GM18907 (cell line): Measurements from ENCODE around the gene PELI1.
"Not testable (repeated sequence)": the region's sequence is repeated elsewhere in the genome, so short reads cannot be mapped to it uniquely, and the experiment has no call there.

Experiments used
- ATAC-seq: cut with Tn5 transposase; IDR thresholded peaks from one replicate; pipeline ENCODE4 v1.9.1; 2021; ENCODE audit warnings: mild to moderate bottlenecking, moderate library complexity; ENCODE audit not compliant: unreplicated experiment

The PELI1 gene

DNA sequence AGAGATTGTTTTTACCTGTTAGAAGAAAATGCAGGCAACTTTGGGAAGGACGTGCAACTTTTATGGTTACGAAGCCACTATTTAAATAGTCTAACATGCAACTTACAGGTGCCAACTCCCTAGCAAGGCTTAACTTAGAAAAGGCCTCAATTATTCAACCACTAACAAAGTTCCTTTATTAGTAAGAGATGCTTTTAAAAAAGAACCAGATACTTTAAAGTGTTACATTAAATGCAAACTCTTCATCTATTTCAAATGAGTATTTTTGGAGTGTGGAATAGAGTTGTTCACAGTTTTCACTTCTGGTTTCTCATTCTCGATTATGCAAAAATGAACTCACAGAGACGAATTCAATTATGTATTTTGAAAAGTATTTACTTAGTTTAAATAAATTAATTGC lies 51.7 kb downstream of the PELI1 start:
- peak; percentile 62 for ATAC-seq

DNA sequence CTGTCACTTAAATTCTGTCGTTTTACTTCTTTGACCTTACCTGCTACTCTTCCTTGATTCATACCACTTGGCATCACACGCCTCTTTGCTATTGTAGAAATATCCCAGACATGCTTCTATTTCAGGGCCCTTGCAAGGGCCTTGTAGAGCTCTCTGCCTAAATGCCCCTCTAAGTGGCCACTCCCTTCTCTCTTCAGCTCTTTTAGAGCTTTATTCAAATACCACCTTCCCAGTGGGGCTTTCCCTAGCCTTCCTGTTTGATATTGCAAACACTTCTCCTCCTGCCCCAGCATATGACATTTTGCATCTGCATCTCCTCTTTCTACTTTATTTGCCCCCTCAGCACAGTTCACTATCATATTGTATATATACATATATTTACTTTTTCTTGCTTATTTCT lies 54.0 kb downstream of the PELI1 start:
- no peak for ATAC-seq

DNA sequence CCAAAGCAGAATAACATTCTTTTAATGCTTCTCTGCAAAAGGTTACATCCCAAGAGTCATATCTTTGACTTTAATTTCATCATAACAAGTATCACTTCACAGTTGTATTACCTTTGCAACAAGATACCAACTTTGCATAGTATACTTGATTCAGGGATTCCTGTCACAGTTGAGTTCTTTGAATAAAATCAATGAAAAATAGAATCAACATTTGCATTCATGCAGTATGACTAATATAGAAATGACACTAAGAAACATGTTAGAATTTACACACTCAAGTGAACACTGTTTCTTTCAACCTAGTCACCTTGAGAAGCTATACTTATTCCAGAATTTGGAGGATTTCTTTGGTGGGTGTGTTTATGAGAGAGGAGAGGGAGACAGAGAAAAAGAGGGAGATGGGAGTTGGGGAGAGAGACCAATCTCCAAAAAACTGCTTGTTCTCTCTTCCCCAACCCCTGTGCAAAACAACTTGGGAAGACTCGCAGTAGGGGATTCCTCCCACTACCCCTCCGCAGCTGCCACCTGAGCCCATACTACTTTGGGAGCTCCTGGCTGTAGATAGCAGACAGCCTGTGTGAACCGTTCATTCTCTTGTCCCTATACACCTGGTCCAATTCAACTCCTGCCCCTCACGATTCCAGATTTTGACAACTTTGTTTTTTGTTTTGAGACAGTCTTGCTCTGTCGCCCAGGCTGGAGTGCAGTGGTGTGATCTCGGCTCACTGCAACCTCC lies 57.7 kb downstream of the PELI1 start:
- ATAC-seq: no peak

DNA sequence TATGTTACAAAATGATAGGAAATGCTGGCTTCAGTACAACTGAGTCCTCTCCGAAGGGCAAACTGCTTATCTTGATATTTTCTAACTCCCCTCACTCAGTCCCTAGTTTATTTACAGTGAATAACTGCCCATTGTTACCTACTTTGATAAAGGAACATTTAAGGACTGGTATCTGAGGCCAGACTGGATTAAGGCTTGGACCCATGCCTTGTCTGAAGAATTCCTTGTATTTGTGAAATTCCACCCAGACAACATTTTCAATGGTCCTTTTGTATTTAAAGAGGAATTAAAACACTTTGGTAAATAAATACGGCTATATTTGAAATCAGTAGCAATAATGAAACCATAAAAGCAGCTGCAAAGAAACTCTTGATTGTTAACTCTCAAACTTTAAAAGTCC lies 58.3 kb downstream of the PELI1 start:
- no peak for ATAC-seq

DNA sequence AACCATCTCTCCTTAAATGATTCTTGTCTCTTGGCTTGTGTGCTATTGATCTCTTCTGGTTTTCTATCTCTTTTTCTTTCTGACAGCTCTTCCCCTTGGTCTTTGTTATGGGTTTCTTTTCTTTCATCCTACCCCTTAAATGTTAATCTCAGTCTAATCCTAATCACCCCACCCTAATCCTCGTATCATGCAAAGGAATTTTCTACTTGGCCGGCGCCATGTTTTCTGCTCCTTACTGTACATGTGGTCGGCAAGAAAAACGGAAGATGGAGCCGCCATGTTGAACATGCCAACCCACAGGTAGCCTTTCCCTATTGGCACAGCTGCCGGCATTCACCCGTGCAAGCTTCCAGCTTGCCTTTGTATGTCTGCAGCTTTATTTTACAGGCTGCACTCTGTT lies 63.2 kb downstream of the PELI1 start:
- no peak for ATAC-seq

DNA sequence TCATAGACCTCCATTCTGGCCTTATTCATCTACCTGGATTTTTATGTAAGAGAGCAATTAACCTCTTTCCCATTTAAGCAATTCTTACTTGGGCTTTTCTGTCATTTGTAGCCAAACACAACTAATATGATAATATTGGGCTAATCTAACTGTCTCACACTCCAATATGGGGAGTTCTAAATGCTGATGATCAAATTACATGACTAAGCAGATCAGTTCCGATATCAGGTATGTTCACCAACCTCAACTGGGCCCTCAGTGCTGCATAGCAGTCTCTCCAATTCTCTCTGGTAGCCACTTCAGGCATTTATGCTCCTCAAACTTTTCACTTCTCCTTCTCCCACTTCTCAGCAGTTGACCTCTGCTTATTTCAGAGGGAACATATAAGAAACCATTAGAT lies 64.0 kb downstream of the PELI1 start:
- ATAC-seq: no peak

DNA sequence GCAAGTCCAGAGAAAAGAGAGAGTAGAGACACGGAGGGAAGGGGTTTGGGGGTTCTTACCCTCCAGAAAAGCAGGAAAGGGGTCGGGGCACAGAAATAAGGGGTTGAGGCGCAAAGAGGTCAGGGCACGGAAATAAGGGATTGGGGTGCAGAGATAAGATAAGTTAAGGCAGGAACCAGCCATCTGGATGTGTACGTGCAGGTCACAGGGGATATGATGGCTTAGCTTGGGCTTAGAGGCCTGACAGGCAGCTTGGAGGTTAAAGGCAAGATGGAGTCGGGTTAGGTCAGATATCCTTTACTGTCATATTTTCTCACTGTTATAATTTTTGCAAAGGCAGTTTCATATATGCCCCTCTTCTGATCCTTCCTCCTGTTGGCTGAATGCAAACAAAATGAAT lies 64.5 kb downstream of the PELI1 start:
- not testable (repeated sequence) for ATAC-seq

DNA sequence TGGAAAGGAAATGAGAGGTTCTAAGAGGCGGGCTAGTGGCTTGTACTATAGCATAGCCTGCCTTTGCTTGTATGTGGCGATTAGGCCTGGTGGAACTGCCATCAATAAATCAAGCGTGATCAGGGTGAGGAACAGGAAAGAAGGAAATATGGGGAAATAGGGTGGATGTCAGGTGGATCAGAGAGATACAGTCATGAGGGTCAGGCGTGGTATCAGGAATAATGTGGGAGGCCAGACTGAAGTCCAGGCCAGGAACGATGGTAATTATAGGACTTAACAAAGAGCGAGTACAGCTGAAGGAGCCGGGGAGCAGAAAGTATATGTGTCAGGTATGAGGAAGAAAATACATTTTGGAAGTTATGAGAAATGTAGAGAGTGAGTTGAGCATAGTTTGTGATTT lies 67.4 kb downstream of the PELI1 start:
- not testable (repeated sequence) for ATAC-seq

DNA sequence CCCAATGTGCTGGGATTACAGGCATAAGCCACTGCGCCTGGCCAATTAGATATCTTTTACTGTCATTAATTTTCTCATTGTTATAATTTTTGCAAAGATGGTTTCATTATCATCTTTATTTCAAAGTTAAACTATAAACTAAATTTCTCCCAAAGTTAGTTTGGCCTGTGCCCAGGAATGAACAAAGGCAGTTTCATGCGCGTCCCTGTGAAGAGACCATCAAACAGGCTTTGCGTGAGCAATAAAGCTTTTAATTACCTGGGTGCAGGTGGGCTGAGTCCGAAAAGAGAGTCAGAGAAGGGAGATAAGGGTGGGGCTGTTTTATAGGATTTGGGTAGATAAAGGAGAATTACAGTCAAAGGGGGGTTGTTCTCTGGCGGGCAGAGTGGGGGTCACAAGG lies 69.6 kb downstream of the PELI1 start:
- not testable (repeated sequence) for ATAC-seq

DNA sequence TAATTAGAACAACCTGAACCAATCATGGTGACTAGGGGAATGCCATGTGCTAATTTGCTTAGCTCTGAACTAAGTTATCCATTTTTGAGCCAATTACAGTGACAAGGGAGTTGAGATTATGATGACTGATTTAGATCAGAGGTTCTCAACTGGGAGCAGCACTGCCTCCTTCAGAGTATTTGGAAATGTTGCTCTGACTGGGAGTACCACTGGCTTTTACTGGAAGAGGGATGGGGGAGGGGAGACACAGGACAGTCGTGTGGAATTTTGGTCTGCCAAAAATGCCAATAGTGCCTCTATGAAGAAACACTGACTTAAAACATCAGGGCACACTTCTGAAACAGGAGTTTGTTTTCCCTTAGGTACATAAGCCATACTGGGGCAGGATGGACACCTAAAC lies 76.9 kb downstream of the PELI1 start:
- ATAC-seq: no peak

DNA sequence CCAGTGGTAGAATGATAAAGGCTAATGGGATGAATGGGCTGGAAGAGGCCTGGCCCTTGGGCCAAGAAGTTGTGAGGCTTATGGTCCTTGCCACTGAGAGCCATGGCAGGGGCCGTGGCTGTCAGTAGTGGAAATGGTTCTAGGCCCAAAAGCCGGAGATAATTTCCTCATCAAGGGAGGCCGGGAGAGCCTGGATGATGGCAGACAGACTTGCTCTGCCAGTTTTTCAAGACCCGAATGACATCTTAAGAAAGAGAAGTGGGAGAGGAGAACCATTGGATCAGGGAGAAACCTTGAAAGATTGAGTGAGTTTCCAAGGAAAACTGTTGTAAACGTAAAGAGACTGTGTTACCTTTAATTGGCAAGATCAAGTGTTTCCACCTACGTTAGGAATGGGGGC lies 78.7 kb downstream of the PELI1 start:
- ATAC-seq: no peak

DNA sequence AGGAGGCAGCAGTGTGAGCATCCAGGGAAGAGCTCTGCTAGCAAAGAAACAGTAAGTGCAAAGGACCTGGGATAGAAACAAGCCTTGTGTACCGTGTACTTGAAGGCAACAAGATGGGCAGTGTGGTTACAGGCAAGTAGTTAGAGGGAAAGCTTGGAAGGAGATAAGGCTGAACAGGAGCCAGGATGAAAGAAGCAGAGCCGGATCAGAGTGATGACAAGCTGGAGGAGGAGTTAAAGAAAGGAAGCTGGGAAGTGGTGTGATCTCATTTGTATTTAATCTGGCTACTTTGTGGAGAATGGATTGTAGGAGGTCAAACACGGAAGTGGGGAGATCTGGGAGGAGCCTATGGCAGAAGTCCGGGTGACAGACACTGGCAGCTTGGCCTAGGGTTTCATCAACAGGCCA lies 80.3 kb downstream of the PELI1 start:
- no peak for ATAC-seq

DNA sequence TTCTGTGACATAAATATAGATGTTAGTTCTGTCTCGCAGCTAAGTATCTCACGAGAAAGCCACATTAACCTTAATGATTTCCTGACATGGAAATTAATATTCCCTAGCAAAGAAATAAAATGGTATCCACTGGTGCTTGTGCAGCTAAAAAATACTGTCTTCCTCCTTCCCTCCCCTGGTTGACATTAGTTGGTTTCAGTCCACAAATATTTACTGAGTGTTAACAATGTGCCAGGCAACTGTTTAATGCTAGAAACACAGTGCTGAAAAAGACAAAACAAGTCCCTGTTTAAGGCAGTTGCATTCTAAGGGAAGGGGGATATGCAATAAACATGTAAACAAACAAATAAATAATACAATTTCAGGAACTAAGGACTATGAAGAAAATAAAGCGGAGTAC lies 80.8 kb downstream of the PELI1 start:
- ATAC-seq: no peak

DNA sequence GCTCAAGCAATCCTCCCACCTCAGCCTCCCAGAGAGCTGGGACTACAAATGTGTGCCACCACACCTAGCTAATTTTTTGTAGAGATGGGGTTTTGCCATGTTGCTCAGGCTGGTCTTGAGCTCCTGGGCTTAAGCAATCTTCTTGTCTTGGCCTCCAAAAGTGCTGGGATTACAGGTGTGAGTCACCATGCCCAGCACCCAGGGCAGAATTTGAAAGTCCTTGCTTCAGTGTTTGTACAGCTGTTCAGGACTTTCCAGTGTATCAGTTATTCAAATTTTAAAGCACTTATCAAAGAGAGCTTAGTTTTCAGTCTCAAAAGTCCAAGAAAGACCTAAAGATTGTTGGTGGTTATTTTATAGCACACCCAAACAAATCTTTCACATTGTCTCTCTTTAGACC lies 81.4 kb downstream of the PELI1 start:
- ATAC-seq: no peak

DNA sequence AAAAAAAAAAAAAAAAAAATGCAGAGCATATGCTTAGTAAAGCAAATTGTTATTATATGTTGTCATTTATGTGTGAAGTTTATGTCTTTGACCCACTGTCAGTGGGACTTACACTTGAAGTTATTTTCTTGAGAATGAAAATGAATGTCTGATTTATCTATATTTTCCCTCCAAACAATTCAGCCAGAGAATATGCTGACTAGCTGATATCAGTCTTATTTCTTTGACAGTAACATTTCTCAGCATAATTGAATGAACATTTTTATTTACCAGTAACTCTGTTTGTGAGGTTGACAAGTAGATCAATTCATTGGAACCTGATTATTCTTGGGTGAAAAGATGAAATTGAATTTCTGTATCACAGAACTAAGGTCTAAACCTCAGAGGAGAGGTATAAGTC lies 85.0 kb downstream of the PELI1 start:
- ATAC-seq: no peak

DNA sequence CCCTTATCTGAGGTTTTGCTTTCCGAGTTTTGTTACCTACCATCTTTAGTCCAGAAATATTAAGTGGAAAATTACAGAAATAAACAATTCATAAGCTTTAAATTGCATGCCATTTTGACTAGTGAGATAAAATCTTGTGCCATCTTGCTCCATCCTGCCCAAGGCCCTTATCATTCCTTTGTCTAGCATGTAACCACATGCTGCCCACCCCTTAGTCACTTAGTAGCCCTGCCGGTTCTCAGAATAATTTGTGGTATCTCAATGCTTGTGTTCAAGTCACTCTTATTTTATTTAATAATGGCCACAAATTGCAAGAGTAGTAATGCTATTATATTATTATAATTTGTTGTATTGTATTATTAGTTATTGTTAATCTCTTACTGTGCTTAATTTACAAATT lies 88.2 kb downstream of the PELI1 start:
- ATAC-seq: no peak

DNA sequence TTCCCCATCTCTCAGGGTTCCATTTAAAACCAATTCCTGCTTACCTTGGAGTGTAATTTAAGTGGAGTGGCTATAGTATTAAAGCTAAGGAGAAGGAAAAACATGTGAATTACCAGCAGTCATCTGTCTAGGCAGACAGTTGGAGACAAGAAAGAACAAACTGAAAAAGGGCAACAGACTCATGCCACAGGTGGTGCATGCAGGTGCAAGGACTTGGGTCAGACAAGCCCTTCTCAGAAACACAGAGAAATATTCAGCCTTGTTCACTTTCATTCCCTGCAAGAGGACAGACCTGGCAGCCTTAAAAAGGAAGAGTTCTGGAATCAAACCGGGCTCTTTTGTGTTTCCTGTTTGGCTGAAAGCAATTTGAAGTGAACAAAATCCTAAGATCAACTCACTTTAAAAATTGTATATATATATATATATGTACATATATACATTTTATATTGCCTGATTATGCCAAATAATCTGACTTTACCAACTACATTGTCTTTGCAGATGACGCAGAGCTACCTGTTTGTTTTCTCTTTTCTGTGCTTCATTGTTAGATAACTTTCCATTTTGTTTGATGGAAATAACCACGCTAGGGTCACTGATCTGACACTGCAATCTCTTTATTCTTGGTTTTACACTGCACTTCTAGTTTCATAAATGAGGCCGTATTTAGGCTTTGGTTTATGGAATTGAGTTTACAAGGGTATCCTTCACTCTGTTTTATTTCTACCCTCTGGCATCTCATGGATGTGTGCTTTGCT lies 89.9 kb downstream of the PELI1 start:
- ATAC-seq: no peak

DNA sequence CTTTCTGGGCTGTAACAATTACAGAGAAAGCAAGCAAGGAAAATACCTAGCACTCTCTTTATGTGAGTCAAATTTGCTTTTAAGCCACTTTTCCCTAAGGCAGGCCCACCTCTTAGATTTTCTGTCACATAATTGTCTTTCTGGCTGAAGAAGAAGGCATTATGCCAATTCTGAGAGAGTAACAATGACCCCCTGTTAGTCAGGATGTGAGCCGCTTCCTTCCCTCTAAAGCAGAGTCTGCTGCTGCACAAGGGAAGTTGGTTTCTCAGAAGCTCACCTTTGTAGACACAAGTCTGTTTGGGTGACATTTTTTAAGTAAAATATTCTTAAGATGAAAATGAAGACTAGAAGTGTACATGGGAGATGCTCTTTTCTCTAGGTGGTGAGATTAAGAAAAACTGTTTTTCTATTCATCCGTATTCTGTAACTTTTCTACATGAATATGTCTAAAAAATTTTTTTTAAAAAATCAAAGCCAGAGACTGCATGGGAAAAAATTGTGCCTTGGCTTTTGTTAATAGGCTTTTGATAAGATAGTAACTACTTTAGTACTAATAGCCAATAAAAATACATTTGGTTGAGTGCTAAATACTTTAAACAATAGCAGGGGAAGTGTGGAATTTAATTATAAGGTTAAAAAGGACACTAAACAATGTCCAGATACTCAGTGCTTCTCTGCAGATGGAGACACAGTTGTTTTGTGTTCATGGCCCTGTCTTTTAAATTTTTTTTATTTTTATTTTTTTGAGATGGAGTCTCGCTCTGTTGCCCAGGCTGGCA lies 91.6 kb downstream of the PELI1 start:
- ATAC-seq: no peak

DNA sequence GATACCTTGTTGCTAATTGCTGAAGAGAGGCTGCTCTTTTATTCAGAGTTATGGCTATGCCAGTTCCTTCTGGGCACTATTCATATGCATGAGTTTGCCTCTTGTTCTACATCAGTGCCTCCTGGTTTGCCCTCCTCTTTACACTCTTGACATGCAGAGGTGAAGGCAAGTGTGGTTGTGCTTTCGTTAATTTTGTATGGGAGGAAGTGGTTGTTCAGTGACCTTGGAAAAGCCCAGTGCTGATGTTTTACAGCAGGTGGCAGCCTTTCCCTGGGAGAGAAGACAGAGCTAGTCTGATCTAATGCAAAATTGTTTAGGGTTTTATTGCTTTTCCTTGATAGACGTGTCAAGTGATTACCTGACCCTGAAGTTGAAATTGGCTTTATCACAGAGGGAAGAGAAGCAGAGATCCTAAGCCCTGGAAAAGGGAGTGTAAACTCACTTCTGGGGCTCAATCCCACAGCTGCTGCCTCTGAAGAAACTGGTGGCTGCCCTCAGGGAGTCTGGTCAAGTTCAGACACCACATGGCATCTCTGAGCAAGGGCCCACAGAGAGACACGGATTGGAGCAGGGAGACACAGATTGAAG lies 94.5 kb downstream of the PELI1 start:
- ATAC-seq: peak; percentile 89

DNA sequence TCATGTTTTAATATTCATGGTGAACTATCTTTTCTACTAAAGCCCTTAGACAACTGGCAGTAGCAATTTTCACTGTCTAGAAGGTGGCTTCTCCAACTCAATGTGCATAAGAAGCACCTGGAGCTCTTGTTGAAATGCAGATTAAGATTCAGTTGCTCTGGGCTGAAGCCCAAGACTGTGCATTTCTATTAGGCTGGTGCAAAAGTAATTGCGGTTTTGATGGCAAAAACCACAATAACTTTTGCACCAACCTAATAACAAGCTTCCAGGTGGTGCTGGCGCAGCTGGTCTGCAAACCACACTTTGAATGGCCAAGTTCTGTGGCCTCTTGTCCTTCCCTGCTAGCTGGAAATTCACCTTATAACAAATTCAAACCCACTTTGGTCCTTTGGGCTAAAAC lies 98.3 kb downstream of the PELI1 start:
- no peak for ATAC-seq
